HEK293 (cell line): Measurements from ENCODE around the gene RIPOR3.

Experiments used
- GLI2 ChIP-seq: fragments of 450-650 bp; formaldehyde crosslinking; IDR thresholded peaks from 2 replicates; pipeline ENCODE4; 2017; ENCODE audit warnings: missing biosample characterization, missing genetic modification characterization, low read depth, borderline replicate concordance
- PATZ1 ChIP-seq: fragments of 450-650 bp; formaldehyde crosslinking; IDR thresholded peaks from 2 replicates; pipeline ENCODE4 v1.5.1; 2016; ENCODE audit warnings: missing biosample characterization, missing genetic modification characterization
- RBAK ChIP-seq: fragments of 450-650 bp; formaldehyde crosslinking; IDR thresholded peaks from 2 replicates; pipeline ENCODE4 v1.5.1; 2016; ENCODE audit warnings: missing biosample characterization, missing genetic modification characterization
- REST ChIP-seq: fragments of 450-650 bp; formaldehyde crosslinking; IDR thresholded peaks from 2 replicates; pipeline ENCODE4 v1.5.1; 2016; ENCODE audit warnings: missing biosample characterization, missing genetic modification characterization
- TRIM28 ChIP-seq: IDR thresholded peaks from 2 replicates; pipeline ENCODE4 v1.6.1; 2011; ENCODE audit warnings: low read length, control low read depth, borderline replicate concordance
- ZFP69B ChIP-seq: fragments of 450-650 bp; formaldehyde crosslinking; IDR thresholded peaks from 2 replicates; pipeline ENCODE4 v1.5.1; 2016; ENCODE audit warnings: missing biosample characterization, missing genetic modification characterization
- ZNF114 ChIP-seq: fragments of 450-650 bp; formaldehyde crosslinking; IDR thresholded peaks from 2 replicates; pipeline ENCODE4 v1.5.0; 2017; ENCODE audit warnings: missing biosample characterization, missing genetic modification characterization
- ZNF423 ChIP-seq: fragments of 450-650 bp; formaldehyde crosslinking; IDR thresholded peaks from 2 replicates; pipeline ENCODE4 v1.5.1; 2016; ENCODE audit warnings: missing biosample characterization, missing genetic modification characterization
- ZNF48 ChIP-seq: fragments of 450-650 bp; formaldehyde crosslinking; IDR thresholded peaks from 2 replicates; pipeline ENCODE4 v1.5.1; 2016; ENCODE audit warnings: missing biosample characterization, missing genetic modification characterization
- ZNF670 ChIP-seq: fragments of 450-650 bp; formaldehyde crosslinking; IDR thresholded peaks from 2 replicates; pipeline ENCODE4 v1.5.1; 2016; ENCODE audit warnings: missing biosample characterization, missing genetic modification characterization, low read depth
- TF ChIP-seq, protein P1 (sequence below): fragments of 450-650 bp; formaldehyde crosslinking; IDR thresholded peaks from 2 replicates; pipeline ENCODE4 v1.5.1; 2016; ENCODE audit warnings: missing biosample characterization, missing genetic modification characterization
- TF ChIP-seq, protein P2 (sequence below): fragments of 450-650 bp; formaldehyde crosslinking; optimal IDR thresholded peaks from 2 replicates; pipeline ENCODE3; 2016; ENCODE audit warnings: missing biosample characterization, mild to moderate bottlenecking, missing genetic modification characterization
- TF ChIP-seq, protein P3 (sequence below): fragments of 450-650 bp; formaldehyde crosslinking; IDR thresholded peaks from 2 replicates; pipeline ENCODE4 v1.5.1; 2016; ENCODE audit warnings: missing biosample characterization, missing genetic modification characterization
- TF ChIP-seq, protein P4 (sequence below): fragments of 450-650 bp; formaldehyde crosslinking; IDR thresholded peaks from 2 replicates; pipeline ENCODE4 v1.5.1; 2016; ENCODE audit warnings: missing biosample characterization, missing genetic modification characterization

GRCh38 chr20:50694379-50695134 lies 3.2 kb upstream of the RIPOR3 start:
- no peak for TF ChIP-seq REST (tag by site-specific recombination)
- TF ChIP-seq PATZ1 (tag by site-specific recombination): no peak
- no peak for TF ChIP-seq GLI2 (tag by site-specific recombination)
- TF ChIP-seq ZNF423 (tag by site-specific recombination): no peak
- TF ChIP-seq, protein P1, sequence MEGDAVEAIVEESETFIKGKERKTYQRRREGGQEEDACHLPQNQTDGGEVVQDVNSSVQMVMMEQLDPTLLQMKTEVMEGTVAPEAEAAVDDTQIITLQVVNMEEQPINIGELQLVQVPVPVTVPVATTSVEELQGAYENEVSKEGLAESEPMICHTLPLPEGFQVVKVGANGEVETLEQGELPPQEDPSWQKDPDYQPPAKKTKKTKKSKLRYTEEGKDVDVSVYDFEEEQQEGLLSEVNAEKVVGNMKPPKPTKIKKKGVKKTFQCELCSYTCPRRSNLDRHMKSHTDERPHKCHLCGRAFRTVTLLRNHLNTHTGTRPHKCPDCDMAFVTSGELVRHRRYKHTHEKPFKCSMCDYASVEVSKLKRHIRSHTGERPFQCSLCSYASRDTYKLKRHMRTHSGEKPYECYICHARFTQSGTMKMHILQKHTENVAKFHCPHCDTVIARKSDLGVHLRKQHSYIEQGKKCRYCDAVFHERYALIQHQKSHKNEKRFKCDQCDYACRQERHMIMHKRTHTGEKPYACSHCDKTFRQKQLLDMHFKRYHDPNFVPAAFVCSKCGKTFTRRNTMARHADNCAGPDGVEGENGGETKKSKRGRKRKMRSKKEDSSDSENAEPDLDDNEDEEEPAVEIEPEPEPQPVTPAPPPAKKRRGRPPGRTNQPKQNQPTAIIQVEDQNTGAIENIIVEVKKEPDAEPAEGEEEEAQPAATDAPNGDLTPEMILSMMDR (tag by site-specific recombination): no peak
- TF ChIP-seq, protein P2, sequence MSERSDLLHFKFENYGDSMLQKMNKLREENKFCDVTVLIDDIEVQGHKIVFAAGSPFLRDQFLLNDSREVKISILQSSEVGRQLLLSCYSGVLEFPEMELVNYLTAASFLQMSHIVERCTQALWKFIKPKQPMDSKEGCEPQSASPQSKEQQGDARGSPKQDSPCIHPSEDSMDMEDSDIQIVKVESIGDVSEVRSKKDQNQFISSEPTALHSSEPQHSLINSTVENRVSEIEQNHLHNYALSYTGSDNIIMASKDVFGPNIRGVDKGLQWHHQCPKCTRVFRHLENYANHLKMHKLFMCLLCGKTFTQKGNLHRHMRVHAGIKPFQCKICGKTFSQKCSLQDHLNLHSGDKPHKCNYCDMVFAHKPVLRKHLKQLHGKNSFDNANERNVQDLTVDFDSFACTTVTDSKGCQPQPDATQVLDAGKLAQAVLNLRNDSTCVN (tag by site-specific recombination): no peak
- TF ChIP-seq TRIM28: no peak
- TF ChIP-seq, protein P3, sequence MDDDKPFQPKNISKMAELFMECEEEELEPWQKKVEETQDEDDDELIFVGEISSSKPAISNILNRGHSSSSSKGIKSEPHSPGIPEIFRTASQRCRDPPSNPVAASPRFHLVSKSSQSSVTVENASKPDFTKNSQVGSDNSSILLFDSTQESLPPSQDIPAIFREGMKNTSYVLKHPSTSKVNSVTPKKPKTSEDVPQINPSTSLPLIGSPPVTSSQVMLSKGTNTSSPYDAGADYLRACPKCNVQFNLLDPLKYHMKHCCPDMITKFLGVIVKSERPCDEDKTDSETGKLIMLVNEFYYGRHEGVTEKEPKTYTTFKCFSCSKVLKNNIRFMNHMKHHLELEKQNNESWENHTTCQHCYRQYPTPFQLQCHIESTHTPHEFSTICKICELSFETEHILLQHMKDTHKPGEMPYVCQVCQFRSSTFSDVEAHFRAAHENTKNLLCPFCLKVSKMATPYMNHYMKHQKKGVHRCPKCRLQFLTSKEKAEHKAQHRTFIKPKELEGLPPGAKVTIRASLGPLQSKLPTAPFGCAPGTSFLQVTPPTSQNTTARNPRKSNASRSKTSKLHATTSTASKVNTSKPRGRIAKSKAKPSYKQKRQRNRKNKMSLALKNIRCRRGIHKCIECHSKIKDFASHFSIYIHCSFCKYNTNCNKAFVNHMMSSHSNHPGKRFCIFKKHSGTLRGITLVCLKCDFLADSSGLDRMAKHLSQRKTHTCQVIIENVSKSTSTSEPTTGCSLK (tag by site-specific recombination): no peak
- no peak for TF ChIP-seq ZNF670 (tag by site-specific recombination)
- no peak for TF ChIP-seq ZNF114 (tag by site-specific recombination)
- TF ChIP-seq, protein P4, sequence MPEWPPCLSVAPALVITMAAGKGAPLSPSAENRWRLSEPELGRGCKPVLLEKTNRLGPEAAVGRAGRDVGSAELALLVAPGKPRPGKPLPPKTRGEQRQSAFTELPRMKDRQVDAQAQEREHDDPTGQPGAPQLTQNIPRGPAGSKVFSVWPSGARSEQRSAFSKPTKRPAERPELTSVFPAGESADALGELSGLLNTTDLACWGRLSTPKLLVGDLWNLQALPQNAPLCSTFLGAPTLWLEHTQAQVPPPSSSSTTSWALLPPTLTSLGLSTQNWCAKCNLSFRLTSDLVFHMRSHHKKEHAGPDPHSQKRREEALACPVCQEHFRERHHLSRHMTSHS (tag by site-specific recombination): no peak
- TF ChIP-seq RBAK (tag by site-specific recombination): no peak
- no peak for TF ChIP-seq ZNF48 (tag by site-specific recombination)
- TF ChIP-seq ZFP69B (tag by site-specific recombination): no peak
